WTC11 (cell line): Measurements from ENCODE around the gene POLR1G.

Experiments used
- CTCF ChIP-seq: fragments of 200-600 bp; IDR thresholded peaks from 2 replicates; pipeline ENCODE4 v1.8.0; 2022; ENCODE audit warnings: antibody characterized with exemption
- E2F1 ChIP-seq: sonication (generic); formaldehyde crosslinking; IDR thresholded peaks from 2 replicates; pipeline ENCODE4 v1.8.0; 2022; ENCODE audit warnings: mild to moderate bottlenecking, missing genetic modification reagents
- GABPB1 ChIP-seq: sonication (generic); formaldehyde crosslinking; IDR thresholded peaks from 2 replicates; pipeline ENCODE4 v1.8.1; 2023; ENCODE audit warnings: mild to moderate bottlenecking, missing genetic modification reagents
- IRF1 ChIP-seq: sonication (generic); formaldehyde crosslinking; IDR thresholded peaks from 2 replicates; pipeline ENCODE4 v1.8.0; 2023; ENCODE audit warnings: missing genetic modification reagents
- MAX ChIP-seq: sonication (generic); formaldehyde crosslinking; IDR thresholded peaks from 2 replicates; pipeline ENCODE4 v1.8.0; 2022; ENCODE audit warnings: mild to moderate bottlenecking, missing genetic modification reagents
- NFE2L1 ChIP-seq: sonication (generic); formaldehyde crosslinking; IDR thresholded peaks from 2 replicates; pipeline ENCODE4 v1.8.1; 2023; ENCODE audit warnings: missing genetic modification reagents
- NFYB ChIP-seq: sonication (generic); formaldehyde crosslinking; conservative IDR thresholded peaks from 2 replicates; pipeline ENCODE4 v1.8.0; 2022; ENCODE audit warnings: low read depth, missing genetic modification reagents
- TCF7 ChIP-seq: sonication (generic); formaldehyde crosslinking; IDR thresholded peaks from 2 replicates; pipeline ENCODE4 v1.8.0; 2022; ENCODE audit warnings: mild to moderate bottlenecking, low read depth, missing genetic modification reagents, moderate library complexity
- USF1 ChIP-seq: sonication (generic); formaldehyde crosslinking; IDR thresholded peaks from 2 replicates; pipeline ENCODE4 v1.8.0; 2022; ENCODE audit warnings: mild to moderate bottlenecking, missing genetic modification reagents

GRCh38 chr19:45448425-45448756 is 41.9 kb downstream of the POLR1G start:
- TF ChIP-seq MAX (CRISPR knock-in tag) (no peak), CTCF (no peak), GABPB1 (CRISPR knock-in tag) (no peak), NFYB (CRISPR knock-in tag) (no peak), IRF1 (CRISPR knock-in tag) (no peak), NFE2L1 (CRISPR knock-in tag) (no peak), E2F1 (CRISPR knock-in tag) (no peak), USF1 (CRISPR knock-in tag) (no peak), TCF7 (no peak)
